Spinal cord (tissue), 10 donors: ENCODE data around the gene POLRMT. TPM values are rescaled to one million over a fixed set of nuclear protein-coding genes. Genes with fewer than 3 reads are reported as not detected.

Source experiments
- DNase-seq, 6 donors: peaks; one replicate each; pipeline versions ENCODE4 v3.0.0 to v3.0.0-alpha.2; 2013 to 2015; ENCODE audit warnings: low spot score in 6 of 6, low read depth in 4 of 6
- H3K27ac ChIP-seq: one replicate; pipeline ENCODE4 v1.5.1; 2013; ENCODE audit warnings: low read depth, low read length, control low read depth
- H3K27me3 ChIP-seq: one replicate; pipeline ENCODE4 v1.6.1; 2013; ENCODE audit warnings: low read length; ENCODE audit not compliant: control insufficient read depth, insufficient read depth
- H3K36me3 ChIP-seq: one replicate; pipeline ENCODE4 v1.6.1; 2013; ENCODE audit warnings: low read length; ENCODE audit not compliant: control insufficient read depth, insufficient read depth
- H3K4me1 ChIP-seq: one replicate; pipeline ENCODE4 v1.6.1; 2013; ENCODE audit warnings: low read length; ENCODE audit not compliant: control insufficient read depth, insufficient read depth
- H3K4me3 ChIP-seq: one replicate; pipeline ENCODE4 v1.5.1; 2013; ENCODE audit warnings: low read depth, low read length, control low read depth
- H3K9me3 ChIP-seq: one replicate; pipeline ENCODE4 v1.6.1; 2013; ENCODE audit warnings: low read length; ENCODE audit not compliant: control insufficient read depth, insufficient read depth
- WGBS: methylation state at CpG from one replicate; pipeline ENCODE4 v1.1.5; 2013; ENCODE audit warnings: missing lambda C conversion rate; ENCODE audit not compliant: insufficient coverage; 5-methylcytosine and 5-hydroxymethylcytosine counted together
- polyA plus RNA-seq, 2 donors: library from polyadenylated mRNA; unstranded; fragments of 120-200 nt; gene quantifications; one replicate each; pipeline ENCODE4 v1.2.1, GENCODE V29; 2013; ENCODE audit not compliant: insufficient read length in 2 of 2
- total RNA-seq, 2 donors: library from RNA; depleted of rRNA in 1 of 2; stranded (reverse); fragments of 120-200 nt in 1 of 2; fragments of >200 nt in 1 of 2; gene quantifications; one replicate each; pipeline versions ENCODE4 v1.2.3 to v1.2.4, GENCODE V29; 2013 to 2014
- donor health status: healthy.

Gene POLRMT
- total and polyA plus RNA-seq, 4 donors: 11.8 to 54.2 (median 46.2) TPM

GRCh38 chr19:656751-657559 is 23.6 kb upstream of the POLRMT start:
- WGBS: 89% methylated on average over 36 of the region's 43 CpGs
- Histone ChIP-seq H3K4me1 (peaks cover 36% of the 10 kb centered on the region), H3K27ac (no peak overlapping the region), H3K27me3 (no peaks in the 10 kb centered on the region), H3K4me3 (no peak overlapping the region), H3K9me3 (no peaks in the 10 kb centered on the region), H3K36me3 (peaks cover 92% of the 10 kb centered on the region)
- no peak for DNase-seq

GRCh38 chr19:655691-656090 is 22.4 kb upstream of the POLRMT start:
- DNase-seq: no peak
- Histone ChIP-seq H3K36me3 (peaks cover 93% of the 10 kb centered on the region), H3K4me1 (peaks cover 23% of the 10 kb centered on the region), H3K4me3 (no peak overlapping the region), H3K27ac (no peak overlapping the region), H3K9me3 (no peaks in the 10 kb centered on the region), H3K27me3 (no peaks in the 10 kb centered on the region)
- whole genome bisulfite sequencing: 86% methylated on average over 16 of the region's 17 CpGs

- Histone ChIP-seq H3K27ac (no peak overlapping the region), H3K36me3 (peaks cover 94% of the 10 kb centered on the region), H3K4me1 (peaks cover 13% of the 10 kb centered on the region), H3K27me3 (no peaks in the 10 kb centered on the region), H3K4me3 (no peak overlapping the region), H3K9me3 (no peaks in the 10 kb centered on the region)
- 92% methylated on average over 17 of the region's 17 CpGs for WGBS
- no peak for DNase-seq
These were observed 20.1 kb upstream of the POLRMT start for GRCh38 chr19:653425-653824.

- no peak for DNase-seq
- WGBS: 93% methylated on average over 48 of the region's 54 CpGs
These were observed 19.4 kb upstream of the POLRMT start for GRCh38 chr19:652467-653389.

GRCh38 chr19:651991-652390 is 18.7 kb upstream of the POLRMT start:
- Histone ChIP-seq H3K4me3 (no peak overlapping the region), H3K4me1 (peaks cover 1% of the 10 kb centered on the region), H3K9me3 (no peaks in the 10 kb centered on the region), H3K36me3 (peaks cover 94% of the 10 kb centered on the region), H3K27ac (no peak overlapping the region), H3K27me3 (no peaks in the 10 kb centered on the region)
- no peak for DNase-seq
- 87% methylated on average over 24 of the region's 24 CpGs for WGBS

More at GRCh38 chr19:652467-653389, 19.4 kb upstream of the POLRMT start:
- Histone ChIP-seq H3K36me3 (peaks cover 94% of the 10 kb centered on the region), H3K4me3 (no peak overlapping the region), H3K27ac (no peak overlapping the region), H3K27me3 (no peaks in the 10 kb centered on the region), H3K4me1 (peaks cover 8% of the 10 kb centered on the region), H3K9me3 (no peaks in the 10 kb centered on the region)

- DNase-seq: no peak
- Histone ChIP-seq H3K4me1 (no peaks in the 10 kb centered on the region), H3K36me3 (peaks cover 95% of the 10 kb centered on the region), H3K27ac (no peak overlapping the region), H3K4me3 (no peak overlapping the region), H3K9me3 (no peaks in the 10 kb centered on the region), H3K27me3 (no peaks in the 10 kb centered on the region)
- 95% methylated on average over 57 of the region's 58 CpGs for WGBS
These were observed 17.9 kb upstream of the POLRMT start for GRCh38 chr19:651114-651818.

- H3K9me3 ChIP-seq: no peaks in the 10 kb centered on the region
- no peak overlapping the region for H3K27ac ChIP-seq
- WGBS: 82% methylated on average over 2 of the region's 11 CpGs
- H3K36me3 ChIP-seq: peaks cover 96% of the 10 kb centered on the region
- no peak for DNase-seq
- no peaks in the 10 kb centered on the region for H3K27me3 ChIP-seq
- no peak overlapping the region for H3K4me3 ChIP-seq
- H3K4me1 ChIP-seq: no peaks in the 10 kb centered on the region
These were observed 16.8 kb upstream of the POLRMT start for GRCh38 chr19:650121-650520.

- Histone ChIP-seq H3K4me3 (no peak overlapping the region), H3K9me3 (no peaks in the 10 kb centered on the region), H3K4me1 (no peaks in the 10 kb centered on the region), H3K36me3 (peaks cover 100% of the 10 kb centered on the region), H3K27ac (no peak overlapping the region), H3K27me3 (no peaks in the 10 kb centered on the region)
- WGBS: 94% methylated on average over 40 of the region's 53 CpGs
- DNase-seq: no peak
These were observed 15.8 kb upstream of the POLRMT start for GRCh38 chr19:648904-649801.
